HFFc6 (cell line): ENCODE measurements around the gene HSD17B8. TPM values are rescaled to one million over a fixed set of nuclear protein-coding genes. Genes with fewer than 3 reads are reported as not detected.

Experiments
- DNase-seq: peaks from one replicate; pipeline ENCODE4 v3.0.0-alpha.2; 2018
- H3K27ac Mint-ChIP-seq: 2 replicates; pipeline ENCODE4 v1.8.0; 2020; ENCODE audit warnings: mild to moderate bottlenecking, mixed read lengths
- H3K27me3 Mint-ChIP-seq: 2 replicates; pipeline ENCODE4 v1.8.0; 2021; ENCODE audit warnings: mild to moderate bottlenecking, moderate library complexity, mixed read lengths; ENCODE audit not compliant: insufficient read depth
- H3K36me3 Mint-ChIP-seq: 2 replicates; pipeline ENCODE4 v1.8.0; 2021; ENCODE audit warnings: low read depth, mixed read lengths
- H3K4me1 Mint-ChIP-seq: 2 replicates; pipeline ENCODE4 v1.8.0; 2020; ENCODE audit warnings: low read depth, mixed read lengths
- H3K4me3 Mint-ChIP-seq: 2 replicates; pipeline ENCODE4 v1.8.0; 2020; ENCODE audit warnings: mild to moderate bottlenecking, moderate library complexity, mixed read lengths
- H3K9me3 Mint-ChIP-seq: 2 replicates; pipeline ENCODE4 v1.8.0; 2020; ENCODE audit warnings: mild to moderate bottlenecking, mixed read lengths
- CTCF ChIP-seq: fragments of 200-600 bp; sonication (generic); IDR thresholded peaks from 2 replicates; pipeline ENCODE4 v1.5.0; 2021; ENCODE audit warnings: antibody characterized with exemption, mild to moderate bottlenecking
- total RNA-seq, 6 experiments: library from RNA; stranded (reverse); fragmentation: NEBNext Ultra II Directional; extraction: Animal tissue kit (Norgen Biotek cat#: 25700); gene quantifications; 2 replicates in 1 of 6; 3 replicates in 5 of 6; pipeline ENCODE4 v1.2.3, GENCODE V29; 2021

HSD17B8 gene
- total RNA-seq, 6 experiments from 2014 or later = 0.39 to 1.2 (median 0.73) TPM

GRCh38 chr6:33191383-33192104 lies 12.9 kb upstream of the HSD17B8 start:
- Mint-ChIP-seq H3K27ac (no peak overlapping the region), H3K9me3 (no peaks in the 10 kb centered on the region), H3K27me3 (peaks cover 22% of the 10 kb centered on the region), H3K4me1 (no peaks in the 10 kb centered on the region), H3K4me3 (no peak overlapping the region), H3K36me3 (peaks cover 19% of the 10 kb centered on the region)
- DNase-seq = no peak
- no peak for TF ChIP-seq CTCF

GRCh38 chr6:33192105-33192646 lies 12.3 kb upstream of the HSD17B8 start, which contains the start of gene COL11A2:
TSS of gene COL11A2 (minus strand) at chr6:33192467. CDS start at chr6:33192240, 227 bp downstream.
- H3K27ac Mint-ChIP-seq = no peak within 1 kb of the TSS
- H3K27me3 Mint-ChIP-seq = peaks cover 22% of the 10 kb centered on the region
- no peaks in the 10 kb centered on the region for H3K9me3 Mint-ChIP-seq
- no peak for TF ChIP-seq CTCF
- H3K4me1 Mint-ChIP-seq = peaks cover under 1% of the 10 kb centered on the region
- H3K36me3 Mint-ChIP-seq = peaks cover 22% of the 10 kb centered on the region
- no peak for DNase-seq
- no peak within 1 kb of the TSS for H3K4me3 Mint-ChIP-seq

GRCh38 chr6:33192671-33193602 lies 11.5 kb upstream of the HSD17B8 start:
- Mint-ChIP-seq H3K9me3 (no peaks in the 10 kb centered on the region), H3K27ac (no peak overlapping the region), H3K27me3 (peaks cover 22% of the 10 kb centered on the region), H3K4me3 (no peak overlapping the region), H3K36me3 (peaks cover 25% of the 10 kb centered on the region), H3K4me1 (peaks cover 9% of the 10 kb centered on the region)
- no peak for TF ChIP-seq CTCF
- DNase-seq = no peak

GRCh38 chr6:33193619-33194018 lies 10.8 kb upstream of the HSD17B8 start:
- Mint-ChIP-seq H3K36me3 (peaks cover 25% of the 10 kb centered on the region), H3K4me1 (peaks cover 15% of the 10 kb centered on the region), H3K27me3 (peaks cover 19% of the 10 kb centered on the region), H3K9me3 (no peaks in the 10 kb centered on the region), H3K27ac (no peak overlapping the region), H3K4me3 (no peak overlapping the region)
- DNase-seq = no peak
- TF ChIP-seq CTCF = no peak

GRCh38 chr6:33194431-33194979 lies 9.9 kb upstream of the HSD17B8 start:
- Mint-ChIP-seq H3K27me3 (peaks cover 19% of the 10 kb centered on the region), H3K4me3 (no peak overlapping the region)

More at GRCh38 chr6:33194431-33194979, 9.9 kb upstream of the HSD17B8 start:
- H3K27ac Mint-ChIP-seq = no peak overlapping the region
- DNase-seq = no peak
- no peaks in the 10 kb centered on the region for H3K9me3 Mint-ChIP-seq
- H3K36me3 Mint-ChIP-seq = peaks cover 29% of the 10 kb centered on the region
- TF ChIP-seq CTCF = no peak
- peaks cover 23% of the 10 kb centered on the region for H3K4me1 Mint-ChIP-seq
